Measurements from ENCODE around the gene CTNNA2.

GRCh38 chr2:79729532-79729931 is 216.7 kb downstream of the CTNNA2 start:
- no peak for TF ChIP-seq CTCF (IDR thresholded peaks at IDR 0.05)
- TF ChIP-seq POLR2AphosphoS5 (IDR thresholded peaks at IDR 0.05), result no peak
- no peak for TF ChIP-seq POLR2A (IDR thresholded peaks at IDR 0.05)
- no peak for TF ChIP-seq EP300 (IDR thresholded peaks at IDR 0.05)
